HCT116 (cell line): ENCODE data around the gene SAMD1. TPM values are rescaled to one million over a fixed set of nuclear protein-coding genes. Genes with fewer than 3 reads are reported as not detected.
A peak's percentile ranks its signal among the peaks of the same experiment; 100 is the strongest.

ENCODE experiments used
- ATAC-seq: fragments of 200-7000 bp; cut with Tn5 transposase; 2 replicates; pipeline ENCODE4 v1.9.1; 2020; ENCODE audit warnings: mild to moderate bottlenecking, moderate library complexity
- BruUV-seq: library from RNA; stranded (reverse); fragments of 400-500 nt; replicated peaks from 2 replicates; lab custom pipeline; 2021; lab: Mats Ljungman, UMichigan
- CTCF ChIA-PET: fragments of 300-600 bp; sonication (Branson Sonifier 250); formaldehyde crosslinking; loops from one replicate; lab custom pipeline; 2021; ENCODE audit warnings: antibody characterized with exemption; lab: Charles Lee
- POLR2A ChIA-PET: fragments of 300-600, 350-600 bp; sonication (Branson Sonifier 250); formaldehyde crosslinking; loops from one replicate; lab custom pipeline; 2021; ENCODE audit warnings: antibody characterized with exemption; lab: Charles Lee
- RAD21 ChIA-PET, 2 experiments: fragments of 300-600 bp; sonication (Branson Sonifier 250); formaldehyde crosslinking; loops; one replicate each; lab custom pipeline; 2023; ENCODE audit warnings: low total read pairs in 2 of 2; ENCODE audit not compliant: uncharacterized antibody in 2 of 2, unreplicated experiment in 2 of 2, low non-redundant PET in 1 of 2; lab: Charles Lee
- DNase-seq: peaks from one replicate; pipeline ENCODE4 v3.0.0-alpha.2; 2010; ENCODE audit warnings: low read depth, low spot score
- H2AFZ ChIP-seq: fragments of 200-600 bp; shearing (Covaris generic), sonication (generic); 2 replicates; pipeline ENCODE4 v1.6.1; 2017; ENCODE audit warnings: low read depth, mixed run types, mixed read lengths, antibody characterized with exemption, low read length; ENCODE audit not compliant: poor library complexity, severe bottlenecking
- H3K27ac ChIP-seq: 2 replicates; pipeline ENCODE4 v1.5.1; 2012; ENCODE audit warnings: low read depth, low read length
- H3K27me3 ChIP-seq: fragments of 200-600 bp; sonication (generic); 2 replicates; pipeline ENCODE4 v1.6.1; 2016; ENCODE audit warnings: mixed run types, low read length, mixed read lengths; ENCODE audit not compliant: insufficient read depth
- H3K36me3 ChIP-seq, 2 experiments: fragments of 200-500 bp in 1 of 2; fragments of 200-600 bp in 1 of 2; sonication (Bioruptor generic) in 1 of 2; sonication (generic) in 1 of 2; 2 replicates each; pipeline versions ENCODE4 v1.5.1 to v1.6.1; 2014 to 2016; ENCODE audit warnings: low read length in 2 of 2, inconsistent platforms in 1 of 2, mixed read lengths in 1 of 2, mixed run types in 1 of 2; ENCODE audit not compliant: insufficient read depth in 2 of 2, control insufficient read depth in 1 of 2
- H3K4me1 ChIP-seq, 2 experiments: fragments of 200-600 bp in 1 of 2; sonication (generic) in 1 of 2; 2 replicates each; pipeline versions ENCODE4 v1.5.1 to v1.6.1; 2012 to 2017; ENCODE audit warnings: low read length in 2 of 2, inconsistent platforms in 1 of 2, mild to moderate bottlenecking in 1 of 2, mixed read lengths in 1 of 2, mixed run types in 1 of 2, moderate library complexity in 1 of 2; ENCODE audit not compliant: insufficient read depth in 2 of 2, control insufficient read depth in 1 of 2
- H3K4me2 ChIP-seq: fragments of 200-600 bp; sonication (generic); 2 replicates; pipeline ENCODE4 v1.6.1; 2017; ENCODE audit warnings: mixed run types, low read length, mixed read lengths
- H3K4me3 ChIP-seq, 2 experiments: fragments of 200-600 bp in 1 of 2; sonication (generic) in 1 of 2; replicated peaks in 1 of 2; 2 replicates each; pipeline ENCODE4 v1.5.1; 2011 to 2016; ENCODE audit warnings: low read length in 2 of 2, control low read depth in 1 of 2, low read depth in 1 of 2, mild to moderate bottlenecking in 1 of 2, mixed read lengths in 1 of 2, mixed run types in 1 of 2
- H3K79me2 ChIP-seq: fragments of 200-600 bp; sonication (generic); 2 replicates; pipeline ENCODE4 v1.6.1; 2017; ENCODE audit warnings: mild to moderate bottlenecking, mixed run types, low read length, moderate library complexity, mixed read lengths; ENCODE audit not compliant: insufficient read depth
- H3K9ac ChIP-seq: fragments of 200-600 bp; sonication (generic); 2 replicates; pipeline ENCODE4 v1.6.1; 2016; ENCODE audit warnings: low read length, mixed read lengths
- H3K9me2 ChIP-seq: fragments of 200-600 bp; sonication (generic), shearing (Covaris generic); 2 replicates; pipeline ENCODE4 v1.6.1; 2017; ENCODE audit warnings: mixed run types, mild to moderate bottlenecking, moderate library complexity; ENCODE audit not compliant: insufficient read depth
- H3K9me3 ChIP-seq, 2 experiments: fragments of 200-500 bp in 1 of 2; fragments of 200-600 bp in 1 of 2; sonication (Bioruptor generic) in 1 of 2; sonication (generic) in 1 of 2; 2 replicates each; pipeline ENCODE4 v1.6.1; 2014 to 2017; ENCODE audit warnings: low read length in 2 of 2, mixed read lengths in 2 of 2, inconsistent platforms in 1 of 2, low read depth in 1 of 2, mild to moderate bottlenecking in 1 of 2, mixed run types in 1 of 2, moderate library complexity in 1 of 2; ENCODE audit not compliant: control insufficient read depth in 1 of 2, insufficient read depth in 1 of 2
- H4K20me1 ChIP-seq: fragments of 200-600 bp; sonication (generic), shearing (Covaris generic); 2 replicates; pipeline ENCODE4 v1.6.1; 2017; ENCODE audit warnings: mixed run types, mild to moderate bottlenecking, moderate library complexity; ENCODE audit not compliant: insufficient read depth
- ATF3 ChIP-seq: IDR thresholded peaks from 2 replicates; pipeline ENCODE4 v1.6.1; 2012
- CEBPB ChIP-seq: IDR thresholded peaks from 2 replicates; pipeline ENCODE4 v1.6.1; 2012; ENCODE audit warnings: low read depth
- CTCF ChIP-seq, 3 experiments: fragments of 200-600 bp in 1 of 3; sonication (generic) in 1 of 3; IDR thresholded peaks in 2 of 3; conservative IDR thresholded peaks in 1 of 3; 2 replicates each; pipeline ENCODE4 v1.5.1; 2012 to 2017; ENCODE audit warnings: low read depth in 2 of 3, low read length in 2 of 3, antibody characterized with exemption in 1 of 3, borderline replicate concordance in 1 of 3, control low read depth in 1 of 3, mild to moderate bottlenecking in 1 of 3, mixed read lengths in 1 of 3, mixed run types in 1 of 3, moderate library complexity in 1 of 3; ENCODE audit not compliant: insufficient read depth in 1 of 3
- EGR1 ChIP-seq: IDR thresholded peaks from 2 replicates; pipeline ENCODE4 v1.6.1; 2012; ENCODE audit warnings: low read depth
- ELF1 ChIP-seq: IDR thresholded peaks from 2 replicates; pipeline ENCODE4 v1.6.1; 2012; ENCODE audit warnings: low read depth, borderline replicate concordance
- EZH2 ChIP-seq: fragments of 200-600 bp; sonication (generic); IDR thresholded peaks from 2 replicates; pipeline ENCODE4 v1.6.1; 2017; ENCODE audit warnings: antibody characterized with exemption, mixed run types
- EZH2phosphoT487 ChIP-seq: fragments of 200-600 bp; IDR thresholded peaks from 2 replicates; pipeline ENCODE4 v1.6.1; 2018; ENCODE audit warnings: antibody characterized with exemption, borderline replicate concordance
- FOSL1 ChIP-seq: IDR thresholded peaks from 2 replicates; pipeline ENCODE4 v1.6.1; 2012; ENCODE audit warnings: low read depth
- MAX ChIP-seq: IDR thresholded peaks from 2 replicates; pipeline ENCODE4 v1.6.1; 2012
- POLR2A ChIP-seq: IDR thresholded peaks from 2 replicates; pipeline ENCODE4 v1.7.0; 2011; ENCODE audit warnings: borderline replicate concordance; ENCODE audit not compliant: insufficient read depth, insufficient read length; ENCODE audit errors: extremely low read depth
- POLR2AphosphoS5 ChIP-seq: IDR thresholded peaks from 2 replicates; pipeline ENCODE4 v1.6.1; 2011; ENCODE audit warnings: mild to moderate bottlenecking, low read depth, low read length, moderate library complexity
- RAD21 ChIP-seq: IDR thresholded peaks from 2 replicates; pipeline ENCODE4 v1.6.1; 2012; ENCODE audit warnings: low read depth, mild to moderate bottlenecking
- REST ChIP-seq: IDR thresholded peaks from 2 replicates; pipeline ENCODE4 v1.6.1; 2012; ENCODE audit warnings: low read depth
- SIN3A ChIP-seq: IDR thresholded peaks from 2 replicates; pipeline ENCODE4 v1.6.1; 2012; ENCODE audit warnings: low read depth
- SRF ChIP-seq: IDR thresholded peaks from 2 replicates; pipeline ENCODE4 v1.6.1; 2012; ENCODE audit warnings: low read depth
- TCF7L2 ChIP-seq: IDR thresholded peaks from 2 replicates; pipeline ENCODE4 v1.7.0; 2011; ENCODE audit warnings: borderline replicate concordance, inconsistent platforms; ENCODE audit not compliant: insufficient read depth, insufficient read length; ENCODE audit errors: extremely low read depth
- YY1 ChIP-seq: IDR thresholded peaks from 2 replicates; pipeline ENCODE4 v1.6.1; 2011; ENCODE audit warnings: low read length, low read depth, moderate library complexity, mild to moderate bottlenecking; ENCODE audit not compliant: insufficient replicate concordance; ENCODE audit errors: extremely low read depth
- ZFX ChIP-seq: fragments of 450-650 bp; IDR thresholded peaks from 2 replicates; pipeline ENCODE4 v1.6.1; 2017
- ZNF274 ChIP-seq: fragments of 200-500 bp; sonication (Bioruptor generic); IDR thresholded peaks from 2 replicates; pipeline ENCODE4 v1.6.1; 2014; ENCODE audit warnings: mild to moderate bottlenecking, low read depth, low read length, inconsistent platforms
- intact Hi-C: fragments of 100-400 bp; cut with micrococcal nuclease; formaldehyde crosslinking; loops from 2 replicates; pipeline ENCODE4 v1.10.0; 2022
- total RNA-seq: library from RNA; stranded (reverse); gene quantifications from one replicate; pipeline ENCODE4 v1.2.1, GENCODE V29; 2021; ENCODE audit not compliant: unreplicated experiment

SAMD1 gene
- total RNA-seq, 1 experiment from 2014 or later = 62.9 TPM

GRCh38 chr19:14088634-14089411, 1.7 kb downstream of the SAMD1 start:
- peak overlapping the region; percentile 53; the same call in 1 of the 2 replicates for H3K9ac ChIP-seq
- RAD21 ChIA-PET = no interaction called here

More at GRCh38 chr19:14088634-14089411, 1.7 kb downstream of the SAMD1 start:
- H3K27ac ChIP-seq = peak overlapping the region; percentile 78; the same call in 1 of the 2 replicates
- peaks cover 0 to 3% of the 10 kb centered on the region in 2 experiments; a peak in 1 of 4 replicates for H3K36me3 ChIP-seq
- H3K9me3 ChIP-seq = peaks cover 3 to 7% of the 10 kb centered on the region in 2 experiments; a peak in 1 of 4 replicates
- peaks cover 12 to 19% of the 10 kb centered on the region in 2 experiments for H3K4me1 ChIP-seq
- intact Hi-C loops = no loop called here
- ATAC-seq = no peak
- POLR2A ChIA-PET = interaction anchor here (1.8 kb wide), 1 partner anchor 8 kb away, joined by 4 read pairs; no protein-coding TSS in a partner anchor
- CTCF ChIA-PET = interaction anchor here (1.4 kb wide), 1 partner anchor 17 kb away, joined by 3 read pairs; the partner anchor contains the start of gene MISP3
- H4K20me1 ChIP-seq = no peaks in the 10 kb centered on the region
- H3K9me2 ChIP-seq = no peaks in the 10 kb centered on the region
- no peaks in the 10 kb centered on the region for H3K79me2 ChIP-seq
- DNase-seq = no peak
- TSS peak; percentile 30 for BruUV-seq
- peak overlapping the region; percentile 45 to 58 for H3K4me3 ChIP-seq
- no peaks in the 10 kb centered on the region for H3K27me3 ChIP-seq
- no peak overlapping the region for H2AFZ ChIP-seq
- no peak for TF ChIP-seq CTCF (IDR thresholded peaks at IDR 0.05 in 2 of 3, conservative IDR thresholded peaks at IDR 0.05 in 1 of 3; ENCODE audit: borderline replicate concordance in 1 of 3, insufficient read depth in 1 of 3, low read depth in 2 of 3, low read length in 2 of 3)
- TF ChIP-seq SIN3A = no peak
- no peak for TF ChIP-seq SRF
- no peak for TF ChIP-seq ELF1
- TF ChIP-seq YY1 = no peak
- TF ChIP-seq FOSL1 = no peak
- TF ChIP-seq MAX = no peak
- no peak for TF ChIP-seq EZH2phosphoT487
- no peak for TF ChIP-seq EZH2
- TF ChIP-seq EGR1 = no peak
- no peak for TF ChIP-seq POLR2AphosphoS5
- no peak for TF ChIP-seq ZNF274
- no peak for TF ChIP-seq POLR2A
- TF ChIP-seq RAD21 = no peak
- no peak for TF ChIP-seq CEBPB
- TF ChIP-seq ATF3 = no peak
- TF ChIP-seq TCF7L2 = no peak
- TF ChIP-seq REST = no peak
- TF ChIP-seq ZFX = no peak
- peak overlapping the region; percentile 82 for H3K4me2 ChIP-seq
